Heart right ventricle (tissue), 16 donors: ENCODE measurements around the gene DLGAP1. TPM values are rescaled to one million over a fixed set of nuclear protein-coding genes. Genes with fewer than 3 reads are reported as not detected.

ENCODE experiments used
- ATAC-seq, 8 donors: fragments of 200-7000 bp; cut with Tn5 transposase; one replicate each; pipeline ENCODE4 v1.9.1; 2020; ENCODE audit warnings: mild to moderate bottlenecking in 8 of 8, moderate library complexity in 8 of 8, moderate number of reproducible peaks in 1 of 8
- DNase-seq, 2 donors: peaks; one replicate each; pipeline ENCODE4 v3.0.0-alpha.2; 2020
- H3K27ac ChIP-seq, 10 donors: fragments of 200-600 bp; sonication (generic) in 2 of 10; one replicate each; pipeline versions ENCODE4 v1.5.0 to v1.8.0; 2020 to 2022; ENCODE audit warnings: mild to moderate bottlenecking in 3 of 10
- H3K27me3 ChIP-seq, 7 donors: fragments of 200-600 bp; one replicate each; pipeline ENCODE4 v1.8.0; 2021 to 2022; ENCODE audit warnings: mild to moderate bottlenecking in 2 of 7
- H3K36me3 ChIP-seq, 9 donors: fragments of 200-600 bp; sonication (generic) in 1 of 9; one replicate each; pipeline versions ENCODE4 v1.5.0 to v1.8.0; 2020 to 2022; ENCODE audit warnings: mild to moderate bottlenecking in 2 of 9
- H3K4me1 ChIP-seq, 9 donors: fragments of 200-600 bp; sonication (generic) in 1 of 9; one replicate each; pipeline versions ENCODE4 v1.5.0 to v1.8.0; 2020 to 2022; ENCODE audit warnings: mild to moderate bottlenecking in 4 of 9
- H3K4me3 ChIP-seq, 10 donors: fragments of 200-600 bp; sonication (generic) in 2 of 10; one replicate each; pipeline versions ENCODE4 v1.5.0 to v1.8.0; 2020 to 2022; ENCODE audit warnings: mild to moderate bottlenecking in 7 of 10, moderate library complexity in 2 of 10
- H3K9me3 ChIP-seq, 11 donors: fragments of 200-600 bp in 10 of 11; sonication (generic) in 2 of 11; one replicate each; pipeline versions ENCODE4 v1.5.0 to v1.8.0; 2013 to 2022; ENCODE audit warnings: mild to moderate bottlenecking in 2 of 11, control low read depth in 1 of 11, moderate library complexity in 1 of 11
- WGBS, 2 donors: extraction: QIAGEN DNeasy Blood & Tissue Kit; methylation state at CpG; one replicate each; pipeline ENCODE4 v1.1.7; 2013; ENCODE audit warnings: inconsistent platforms in 1 of 2; 5-methylcytosine and 5-hydroxymethylcytosine counted together
- intact Hi-C, 10 donors: fragments of 100-400 bp; cut with DNase I; formaldehyde crosslinking; loops; one replicate each; pipeline versions ENCODE4 v1.11.1 to v1.14.2; 2022
- polyA plus RNA-seq, 2 donors: library from polyadenylated mRNA; stranded (reverse); fragments of 200-250 nt; gene quantifications; one replicate each; pipeline ENCODE4 v1.2.3, GENCODE V29; 2013
- total RNA-seq, 10 donors: library from RNA; stranded (reverse); fragmentation: NEBNext Ultra II Directional in 3 of 10; extraction: Animal tissue kit (Norgen Biotek cat#: 25700) in 3 of 10; gene quantifications; one replicate each; pipeline versions ENCODE4 v1.2.1 to v1.2.4, GENCODE V29; 2021 to 2023
- TF ChIP-seq, protein P1 (sequence below), 9 donors: fragments of 200-600 bp; sonication (generic) in 2 of 9; IDR thresholded peaks; one replicate each; pipeline versions ENCODE4 v1.5.0 to v1.8.0; 2021 to 2022; ENCODE audit warnings: antibody characterized with exemption in 9 of 9, mild to moderate bottlenecking in 5 of 9, moderate library complexity in 1 of 9
- donor health status: Arrhythmogenic right ventricular cardiomyopathy.
- donor health status: ischemic (EF 13 %, LVEDD 7.1; RV severe dilation, severe dysfunction).
- donor health status: healthy with polysubstance abuse.
- donor health status: DM: no; HTN: yes; CAD: no.
- donor health status: DM: no; HTN: no; CAD: no.
- donor health status: ischemic (EF 25% LVEDD 6.9; RV normal size, moderate dysfunction).
- donor health status: ischemic (EF 25% LVEDD 5.7; RV mildly dilated, moderate dysfunction).
- donor health status: healthy.
- donor health status: DM: yes; HTN: yes; CAD: no.
- donor health status: Ischemic cardiomyopathy.
- donor health status: ischemic (EF 35%, LVEDD 5.7; RV mildly dilated, moderate dysfunction).
- donor health status: nonischemic (EF 11% LVEDD 7.7; RV severe dilation, severe dysfunction).
- donor health status: DM: yes; HTN: yes; CAD: no.
- donor health status: PGD.
- donor health status: ischemic (EF 29% LVEDD 5.4; RV normal size, mild dysfunction).
- donor health status: nonischemic (EF 23%, LVEDD 6.1; RV moderate dilation, normal function).

The DLGAP1 gene
- total and polyA plus RNA-seq, 12 donors = 0.07 to 7.2 (median 1.0) TPM; not detected in 2

- no peak overlapping the region for H3K27ac ChIP-seq
- ATAC-seq = no peak
- DNase-seq = no peak
- peaks cover 0 to 5% (median 0%) of the 10 kb centered on the region in 7 donors for H3K27me3 ChIP-seq
- no peaks in the 10 kb centered on the region for H3K36me3 ChIP-seq
- no peaks in the 10 kb centered on the region for H3K4me1 ChIP-seq
- intact Hi-C loops = no loop called here
- no peak overlapping the region for H3K4me3 ChIP-seq
- TF ChIP-seq, protein P1, sequence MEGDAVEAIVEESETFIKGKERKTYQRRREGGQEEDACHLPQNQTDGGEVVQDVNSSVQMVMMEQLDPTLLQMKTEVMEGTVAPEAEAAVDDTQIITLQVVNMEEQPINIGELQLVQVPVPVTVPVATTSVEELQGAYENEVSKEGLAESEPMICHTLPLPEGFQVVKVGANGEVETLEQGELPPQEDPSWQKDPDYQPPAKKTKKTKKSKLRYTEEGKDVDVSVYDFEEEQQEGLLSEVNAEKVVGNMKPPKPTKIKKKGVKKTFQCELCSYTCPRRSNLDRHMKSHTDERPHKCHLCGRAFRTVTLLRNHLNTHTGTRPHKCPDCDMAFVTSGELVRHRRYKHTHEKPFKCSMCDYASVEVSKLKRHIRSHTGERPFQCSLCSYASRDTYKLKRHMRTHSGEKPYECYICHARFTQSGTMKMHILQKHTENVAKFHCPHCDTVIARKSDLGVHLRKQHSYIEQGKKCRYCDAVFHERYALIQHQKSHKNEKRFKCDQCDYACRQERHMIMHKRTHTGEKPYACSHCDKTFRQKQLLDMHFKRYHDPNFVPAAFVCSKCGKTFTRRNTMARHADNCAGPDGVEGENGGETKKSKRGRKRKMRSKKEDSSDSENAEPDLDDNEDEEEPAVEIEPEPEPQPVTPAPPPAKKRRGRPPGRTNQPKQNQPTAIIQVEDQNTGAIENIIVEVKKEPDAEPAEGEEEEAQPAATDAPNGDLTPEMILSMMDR (IDR thresholded peaks at IDR 0.05) = no peak
- 50 to 51% methylated on average over 2 of the region's 2 CpGs for WGBS, 2 donors
- H3K9me3 ChIP-seq = no peaks in the 10 kb centered on the region
Measured at GRCh38 chr18:4250141-4250540, 205.0 kb downstream of the DLGAP1 start.

DNA sequence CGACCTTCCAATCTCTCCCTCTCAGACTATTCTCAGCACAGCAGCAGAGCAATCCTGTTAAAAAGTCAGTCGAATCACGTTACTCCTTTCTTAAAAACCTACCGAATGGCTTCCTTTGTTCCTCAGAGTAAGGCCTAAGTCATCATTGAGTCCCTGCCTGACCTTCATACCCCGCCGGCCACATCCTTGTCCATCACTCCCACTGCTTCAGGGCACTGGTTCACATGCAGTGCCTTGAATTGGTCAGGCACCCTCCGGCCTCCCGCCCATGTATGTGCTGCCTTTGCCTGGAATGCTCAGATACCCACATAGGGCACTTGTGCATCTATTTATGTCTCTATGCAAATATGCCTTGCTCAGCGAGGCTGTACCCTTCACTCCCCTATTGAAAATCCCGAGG lies 206.4 kb downstream of the DLGAP1 start:
- Histone ChIP-seq H3K9me3 (peaks cover 0 to 2% (median 0%) of the 10 kb centered on the region in 11 donors), H3K4me3 (no peak overlapping the region), H3K27ac (no peak overlapping the region), H3K36me3 (no peaks in the 10 kb centered on the region), H3K27me3 (peaks cover 0 to 5% (median 0%) of the 10 kb centered on the region in 7 donors), H3K4me1 (no peaks in the 10 kb centered on the region)
- DNase-seq (no peak), ATAC-seq (no peak)
- TF ChIP-seq, protein P1 (IDR thresholded peaks at IDR 0.05) = no peak
- 72 to 78% methylated on average over 10 of the region's 10 CpGs for WGBS, 2 donors
- intact Hi-C loops = no loop called here

DNA sequence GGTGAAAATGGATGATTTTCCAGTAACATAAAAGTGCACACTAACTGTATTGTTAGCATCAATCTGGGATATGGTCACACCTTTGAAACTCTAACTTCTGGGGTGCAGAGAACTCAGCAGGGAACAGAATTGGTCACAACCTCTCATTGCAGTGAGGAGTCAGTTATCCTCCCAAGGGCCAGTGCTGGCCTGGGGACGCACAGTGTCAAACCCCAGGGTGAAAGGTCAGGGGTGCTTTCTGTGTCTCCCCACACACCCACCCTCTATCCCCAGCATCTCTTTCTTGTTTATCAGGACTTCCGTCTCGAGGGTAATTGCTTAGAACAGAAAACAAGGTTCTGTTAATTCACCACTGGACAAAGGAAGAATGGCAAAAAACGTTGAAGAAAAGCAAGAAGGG lies 208.7 kb downstream of the DLGAP1 start:
- Histone ChIP-seq H3K36me3 (no peaks in the 10 kb centered on the region), H3K27ac (no peak overlapping the region), H3K4me3 (no peak overlapping the region), H3K27me3 (peaks cover 0 to 5% (median 0%) of the 10 kb centered on the region in 7 donors), H3K9me3 (peaks cover 0 to 2% (median 0%) of the 10 kb centered on the region in 11 donors), H3K4me1 (no peaks in the 10 kb centered on the region)
- no peak for ATAC-seq
- WGBS, 2 donors = 70 to 72% methylated on average over 4 of the region's 4 CpGs
- DNase-seq = no peak
- intact Hi-C loops = no loop called here
- TF ChIP-seq, protein P1 (IDR thresholded peaks at IDR 0.05) = no peak

DNA sequence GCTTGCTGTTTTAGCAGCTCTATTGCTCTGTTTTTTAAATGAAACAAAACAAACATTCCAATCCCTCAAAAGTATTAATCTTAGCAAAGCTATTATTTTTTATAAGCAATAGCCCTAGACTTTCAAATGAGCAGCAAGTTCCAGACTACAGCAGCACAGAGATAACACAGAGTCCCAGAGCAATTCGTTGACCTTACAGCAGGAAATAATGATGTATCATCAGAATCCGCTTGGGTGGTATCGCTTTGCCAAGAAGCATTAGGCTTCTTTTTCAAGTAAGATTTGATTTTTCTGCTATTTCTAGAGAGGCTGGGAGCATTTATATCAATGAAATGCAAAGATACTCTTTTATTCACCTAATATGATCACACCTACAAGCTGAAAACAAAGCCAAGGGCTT lies 209.7 kb downstream of the DLGAP1 start:
- Histone ChIP-seq H3K27ac (no peak overlapping the region), H3K4me1 (no peaks in the 10 kb centered on the region), H3K36me3 (no peaks in the 10 kb centered on the region), H3K9me3 (peaks cover 0 to 2% (median 0%) of the 10 kb centered on the region in 11 donors), H3K4me3 (no peak overlapping the region), H3K27me3 (peaks cover 0 to 5% (median 0%) of the 10 kb centered on the region in 7 donors)
- DNase-seq = no peak
- intact Hi-C loops = no loop called here
- TF ChIP-seq, protein P1 (IDR thresholded peaks at IDR 0.05) = no peak
- 51 to 59% methylated on average over 3 of the region's 3 CpGs for WGBS, 2 donors
- ATAC-seq = no peak
